ENCODE results near the gene VAV1.

VAV1 gene

DNA sequence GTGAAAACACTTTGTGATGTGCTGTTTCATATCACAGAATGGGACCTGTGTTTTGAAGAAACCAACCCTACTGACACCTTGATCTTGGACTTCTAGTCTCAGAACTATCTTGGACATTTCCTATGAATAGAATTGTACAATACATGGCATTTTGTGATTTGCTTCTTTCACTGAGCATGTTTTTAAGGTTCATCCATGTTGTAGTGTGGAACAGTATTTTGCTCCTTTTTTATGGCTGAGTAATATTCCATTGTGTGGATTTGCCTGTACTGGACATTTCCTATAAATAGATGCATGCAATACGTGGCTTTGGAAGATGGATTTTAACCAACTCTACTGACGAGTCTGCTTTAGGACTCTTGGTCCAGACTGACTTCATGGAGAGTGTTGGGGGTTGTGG lies 46.8 kb downstream of the VAV1 start:
- H3K27me3 ChIP-seq (ENCODE audit: insufficient read depth, low read depth, severe bottlenecking), result peaks cover 19% of the 10 kb centered on the region
- peaks cover 19% of the 10 kb centered on the region for H3K9me3 ChIP-seq (ENCODE audit: severe bottlenecking)
- no peaks in the 10 kb centered on the region for H3K36me3 ChIP-seq
- DNase-seq, result no peak
- H3K27ac ChIP-seq, result no peak overlapping the region
- no peak overlapping the region for H3K4me3 ChIP-seq (ENCODE audit: low read depth, low read length)
- TF ChIP-seq, protein P1, sequence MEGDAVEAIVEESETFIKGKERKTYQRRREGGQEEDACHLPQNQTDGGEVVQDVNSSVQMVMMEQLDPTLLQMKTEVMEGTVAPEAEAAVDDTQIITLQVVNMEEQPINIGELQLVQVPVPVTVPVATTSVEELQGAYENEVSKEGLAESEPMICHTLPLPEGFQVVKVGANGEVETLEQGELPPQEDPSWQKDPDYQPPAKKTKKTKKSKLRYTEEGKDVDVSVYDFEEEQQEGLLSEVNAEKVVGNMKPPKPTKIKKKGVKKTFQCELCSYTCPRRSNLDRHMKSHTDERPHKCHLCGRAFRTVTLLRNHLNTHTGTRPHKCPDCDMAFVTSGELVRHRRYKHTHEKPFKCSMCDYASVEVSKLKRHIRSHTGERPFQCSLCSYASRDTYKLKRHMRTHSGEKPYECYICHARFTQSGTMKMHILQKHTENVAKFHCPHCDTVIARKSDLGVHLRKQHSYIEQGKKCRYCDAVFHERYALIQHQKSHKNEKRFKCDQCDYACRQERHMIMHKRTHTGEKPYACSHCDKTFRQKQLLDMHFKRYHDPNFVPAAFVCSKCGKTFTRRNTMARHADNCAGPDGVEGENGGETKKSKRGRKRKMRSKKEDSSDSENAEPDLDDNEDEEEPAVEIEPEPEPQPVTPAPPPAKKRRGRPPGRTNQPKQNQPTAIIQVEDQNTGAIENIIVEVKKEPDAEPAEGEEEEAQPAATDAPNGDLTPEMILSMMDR (IDR thresholded peaks at IDR 0.05; ENCODE audit: low read depth, low read length), result no peak

DNA sequence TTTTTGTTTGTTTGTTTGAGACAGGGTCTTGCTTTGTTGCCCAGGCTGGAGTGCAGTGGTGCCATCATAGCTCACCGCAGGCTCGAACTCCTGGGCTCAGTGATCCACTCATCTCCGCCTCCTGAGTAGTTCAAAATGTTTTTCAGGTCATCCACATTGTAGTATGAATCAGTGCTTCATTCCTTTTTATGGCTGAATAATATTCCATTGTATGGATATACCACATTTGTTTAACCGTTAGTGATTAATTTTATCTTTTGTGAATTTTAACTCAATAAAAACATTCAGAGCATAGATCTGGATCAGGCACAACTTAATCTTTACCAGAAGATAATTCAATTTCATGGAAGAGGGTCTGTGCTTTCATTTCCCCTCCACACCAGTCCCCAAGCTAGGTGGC lies 47.7 kb downstream of the VAV1 start:
- TF ChIP-seq, protein P1 (IDR thresholded peaks at IDR 0.05; ENCODE audit: low read depth, low read length), result no peak
- Histone ChIP-seq H3K27me3 (ENCODE audit: insufficient read depth, low read depth, severe bottlenecking) (peaks cover 11% of the 10 kb centered on the region), H3K9me3 (ENCODE audit: severe bottlenecking) (peaks cover 19% of the 10 kb centered on the region), H3K27ac (no peak overlapping the region), H3K36me3 (no peaks in the 10 kb centered on the region), H3K4me3 (ENCODE audit: low read depth, low read length) (no peak overlapping the region)
- DNase-seq, result no peak

DNA sequence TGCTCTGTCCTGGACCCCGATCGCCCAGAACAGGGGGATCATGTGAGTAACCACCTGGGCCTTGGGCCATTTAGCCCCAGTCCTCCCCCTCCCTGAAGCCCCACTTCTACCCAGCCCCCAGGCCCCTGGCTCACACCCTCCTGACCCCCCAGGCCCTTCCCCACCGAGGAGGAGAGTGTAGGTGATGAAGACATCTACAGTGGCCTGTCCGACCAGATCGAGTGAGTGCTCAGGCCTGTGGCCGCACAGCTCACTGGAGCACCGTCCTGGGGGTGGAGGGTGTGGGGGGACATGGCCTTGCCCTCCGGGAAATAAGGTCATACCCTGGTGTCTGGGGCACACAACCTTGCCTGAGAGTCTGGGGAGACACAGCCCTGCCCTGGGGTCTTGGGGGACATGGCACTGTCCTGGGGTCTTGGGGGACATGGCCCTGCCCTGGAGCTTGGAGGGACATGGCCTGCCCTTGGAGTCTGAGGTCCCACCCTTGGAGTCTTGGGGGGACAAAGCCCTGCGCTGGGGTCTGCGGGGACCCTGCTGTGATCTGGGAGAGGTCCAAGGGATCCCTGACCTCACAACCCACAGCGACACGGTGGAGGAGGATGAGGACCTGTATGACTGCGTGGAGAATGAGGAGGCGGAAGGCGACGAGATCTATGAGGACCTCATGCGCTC lies 49.3 kb downstream of the VAV1 start:
- Histone ChIP-seq H3K27me3 (ENCODE audit: insufficient read depth, low read depth, severe bottlenecking) (peaks cover 23% of the 10 kb centered on the region), H3K9me3 (ENCODE audit: severe bottlenecking) (peaks cover 19% of the 10 kb centered on the region), H3K27ac (no peak overlapping the region), H3K4me3 (ENCODE audit: low read depth, low read length) (no peak overlapping the region), H3K36me3 (no peaks in the 10 kb centered on the region)
- TF ChIP-seq, protein P1 (IDR thresholded peaks at IDR 0.05; ENCODE audit: low read depth, low read length), result no peak
- DNase-seq, result no peak

DNA sequence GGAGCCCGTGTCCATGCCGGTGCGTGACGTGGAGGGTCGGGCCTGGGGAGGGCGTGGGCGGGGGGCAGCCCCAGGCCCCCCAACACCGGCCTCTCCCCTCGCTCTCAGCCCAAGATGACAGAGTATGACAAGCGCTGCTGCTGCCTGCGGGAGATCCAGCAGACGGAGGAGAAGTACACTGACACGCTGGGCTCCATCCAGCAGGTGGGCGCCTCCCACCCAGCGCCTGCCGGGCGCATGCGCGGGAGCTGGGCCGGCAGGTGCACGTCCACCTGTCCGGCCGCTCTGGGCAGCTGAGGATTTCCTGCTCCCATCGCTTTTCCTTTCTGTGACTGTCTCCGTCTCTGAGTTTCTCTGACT lies 49.8 kb downstream of the VAV1 start:
- H3K36me3 ChIP-seq, result no peaks in the 10 kb centered on the region
- peaks cover 19% of the 10 kb centered on the region for H3K9me3 ChIP-seq (ENCODE audit: severe bottlenecking)
- TF ChIP-seq, protein P1 (IDR thresholded peaks at IDR 0.05; ENCODE audit: low read depth, low read length), result no peak
- H3K27ac ChIP-seq, result no peak overlapping the region
- peaks cover 28% of the 10 kb centered on the region for H3K27me3 ChIP-seq (ENCODE audit: insufficient read depth, low read depth, severe bottlenecking)
- no peak for DNase-seq
- no peak overlapping the region for H3K4me3 ChIP-seq (ENCODE audit: low read depth, low read length)

DNA sequence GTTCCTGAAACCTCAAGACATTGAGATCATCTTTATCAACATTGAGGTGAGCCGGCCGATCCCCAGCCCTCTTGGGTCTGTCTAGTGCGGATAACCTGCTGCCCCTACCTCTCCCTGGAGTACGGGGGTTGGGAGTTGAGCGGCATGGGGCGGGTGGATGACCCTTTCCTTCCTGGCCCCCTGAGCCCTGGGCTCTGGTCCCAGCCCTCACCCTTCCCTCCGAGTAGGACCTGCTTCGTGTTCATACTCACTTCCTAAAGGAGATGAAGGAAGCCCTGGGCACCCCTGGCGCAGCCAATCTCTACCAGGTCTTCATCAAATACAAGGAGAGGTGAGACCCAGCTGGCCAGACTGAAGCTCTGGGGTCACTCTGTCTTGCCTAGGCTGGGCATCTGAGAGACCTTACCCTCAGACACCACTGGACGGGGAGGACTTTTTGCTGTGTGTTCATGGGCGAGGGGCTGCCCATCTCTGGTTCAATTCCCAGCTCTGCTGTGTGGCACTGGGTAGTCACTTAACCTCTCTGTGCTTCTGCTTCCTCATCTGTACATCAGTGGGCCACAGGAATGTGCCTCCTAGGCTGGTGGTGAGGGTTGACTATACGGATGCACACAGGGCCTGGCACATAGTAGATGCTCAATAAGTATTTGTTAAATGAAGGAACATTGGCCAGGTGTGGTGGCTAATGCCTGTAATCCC lies 52.7 kb downstream of the VAV1 start:
- H3K36me3 ChIP-seq, result no peaks in the 10 kb centered on the region

More for the DNA sequence above, 52.7 kb downstream of the VAV1 start:
- H3K27me3 ChIP-seq (ENCODE audit: insufficient read depth, low read depth, severe bottlenecking), result peaks cover 36% of the 10 kb centered on the region
- TF ChIP-seq, protein P1 (IDR thresholded peaks at IDR 0.05; ENCODE audit: low read depth, low read length), result no peak
- no peak for DNase-seq
- H3K27ac ChIP-seq, result no peak overlapping the region
- H3K9me3 ChIP-seq (ENCODE audit: severe bottlenecking), result peaks cover 6% of the 10 kb centered on the region
- no peak overlapping the region for H3K4me3 ChIP-seq (ENCODE audit: low read depth, low read length)
